HG02884 (cell line): ENCODE results near the gene CD9.

Experiments
- ATAC-seq: cut with Tn5 transposase; IDR thresholded peaks from one replicate; pipeline ENCODE4 v1.9.1; 2021; ENCODE audit warnings: mild to moderate bottlenecking, moderate library complexity; ENCODE audit not compliant: unreplicated experiment

The CD9 gene

GRCh38 chr12:6235906-6236640 is 35.9 kb downstream of the CD9 start:
- no peak for ATAC-seq

GRCh38 chr12:6236641-6236940 is 36.4 kb downstream of the CD9 start:
- no peak for ATAC-seq

- no peak for ATAC-seq
Observed at GRCh38 chr12:6237830-6238229, 37.6 kb downstream of the CD9 start.

DNA sequence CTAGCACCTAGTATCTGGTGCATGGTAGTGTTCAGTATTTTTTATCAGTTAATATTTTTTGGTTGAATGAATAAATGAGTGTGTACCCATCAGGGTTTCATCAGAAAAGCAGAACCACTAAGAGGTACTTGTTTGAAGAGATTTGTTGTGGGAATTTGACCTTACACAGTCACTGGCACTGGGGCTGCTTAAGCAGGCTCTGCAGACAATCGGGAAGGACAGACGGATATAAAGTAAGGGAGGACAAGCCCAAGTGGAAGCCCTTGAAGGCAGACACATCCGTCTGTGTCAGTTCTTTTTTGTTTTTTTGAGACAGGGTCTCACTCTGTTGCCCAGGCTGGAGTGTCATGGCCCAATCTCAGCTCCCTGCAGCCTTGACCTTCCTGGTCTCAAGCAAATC is 38.7 kb downstream of the CD9 start:
- no peak for ATAC-seq

DNA sequence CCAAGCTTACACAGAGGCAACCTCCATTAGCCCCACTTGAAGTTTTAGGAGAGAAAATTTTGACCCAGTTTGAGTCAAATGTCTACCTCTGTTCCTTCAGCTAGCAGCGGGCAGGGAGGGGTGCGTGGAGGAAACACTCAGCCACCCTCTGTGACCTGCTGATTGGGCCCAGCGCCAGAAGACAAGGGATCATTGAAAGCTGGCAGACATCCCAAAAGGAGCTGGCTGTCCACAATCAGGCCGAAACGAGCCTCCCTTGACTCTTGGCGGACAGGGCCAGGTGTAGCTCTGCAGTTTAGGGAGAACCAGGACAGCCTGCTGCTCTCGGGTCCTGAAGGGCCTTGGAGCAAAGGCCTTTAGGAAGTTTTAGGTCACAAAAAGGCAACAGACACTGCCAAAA is 41.3 kb downstream of the CD9 start:
- no peak for ATAC-seq

DNA sequence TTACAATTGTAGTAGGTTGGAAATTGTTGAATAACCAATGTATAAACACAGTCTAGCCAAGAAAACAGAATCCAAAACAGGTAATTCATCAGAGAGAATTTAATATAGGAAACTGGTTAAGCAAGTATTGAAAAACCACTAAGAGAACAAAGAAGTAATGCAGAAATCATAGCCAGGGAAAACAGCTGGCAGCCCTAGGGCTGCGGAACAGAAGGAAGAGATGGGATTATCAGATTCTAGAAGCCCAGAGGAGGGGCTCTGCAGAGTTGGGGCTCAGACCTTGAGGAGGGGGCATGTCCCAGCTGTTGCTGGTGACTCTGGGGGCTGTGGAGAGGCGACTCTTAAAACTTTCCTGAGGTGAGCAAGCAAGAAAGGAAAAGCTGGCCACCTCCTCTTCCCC is 49.4 kb downstream of the CD9 start:
- no peak for ATAC-seq

GRCh38 chr12:6250343-6250742 is 50.1 kb downstream of the CD9 start:
- no peak for ATAC-seq

- ATAC-seq, result no peak
Observed at GRCh38 chr12:6253278-6253677, 53.1 kb downstream of the CD9 start.

DNA sequence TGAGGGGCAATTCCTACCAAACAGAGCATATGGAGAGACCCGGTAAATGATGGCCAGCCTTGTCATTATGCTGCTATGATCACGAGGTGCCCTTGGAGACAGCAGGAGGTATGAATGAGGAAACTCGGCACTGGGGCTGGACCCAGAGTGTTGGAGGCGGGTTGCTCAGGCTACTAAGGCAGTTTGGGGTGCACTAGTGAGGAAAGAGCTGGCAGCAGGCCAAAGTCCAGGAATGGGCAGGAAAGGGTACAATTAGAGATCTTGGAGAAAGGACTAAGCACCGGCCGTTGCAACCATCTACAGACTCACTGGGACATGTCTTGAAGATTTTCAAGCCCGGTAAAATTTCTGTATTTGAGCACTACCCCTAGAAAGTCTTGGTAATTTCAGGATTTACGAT is 54.3 kb downstream of the CD9 start:
- no peak for ATAC-seq

DNA sequence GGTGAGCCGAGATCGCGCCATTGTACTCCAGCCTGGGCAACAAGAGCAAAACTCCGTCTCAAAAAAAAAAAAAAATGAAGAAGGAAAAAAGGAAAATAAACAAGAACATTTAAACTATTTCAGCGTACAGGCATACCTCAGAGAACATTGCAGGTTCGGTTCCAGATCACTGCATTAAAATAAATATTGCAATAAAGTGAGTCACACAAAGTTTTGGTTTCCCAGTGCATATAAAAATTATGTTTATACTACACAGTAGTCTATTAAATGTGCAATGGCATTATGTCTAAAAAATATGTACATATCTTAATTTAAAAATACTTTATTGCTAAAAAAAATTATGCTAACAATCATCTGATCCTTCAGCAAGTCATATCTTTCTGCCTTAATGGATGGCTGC is 56.8 kb downstream of the CD9 start:
- no peak for ATAC-seq

- no peak for ATAC-seq
Observed at GRCh38 chr12:6262211-6262610, 62.0 kb downstream of the CD9 start.

GRCh38 chr12:6262623-6263022 is 62.4 kb downstream of the CD9 start:
- ATAC-seq, result no peak

- no peak for ATAC-seq
Observed at GRCh38 chr12:6263931-6264330, 63.7 kb downstream of the CD9 start.

GRCh38 chr12:6264402-6265037 is 64.3 kb downstream of the CD9 start:
- ATAC-seq, result no peak

DNA sequence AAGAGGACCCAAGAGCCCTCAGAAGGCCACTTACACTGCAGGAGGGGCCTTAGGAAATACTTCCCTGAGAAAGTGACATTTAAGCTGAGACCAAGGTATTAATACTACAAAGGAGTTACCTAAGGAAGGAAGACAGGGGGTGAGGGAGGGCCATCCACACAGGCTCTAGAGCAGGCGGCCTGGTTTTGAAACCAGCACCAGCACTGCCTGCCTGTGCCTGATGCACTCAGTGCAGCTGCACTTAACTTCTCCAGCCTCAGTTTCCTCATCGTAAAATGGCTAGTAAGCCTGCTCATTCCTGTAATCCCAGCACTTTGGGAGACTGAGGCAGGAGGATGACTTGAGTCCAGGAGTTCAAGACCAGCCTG is 64.8 kb downstream of the CD9 start:
- ATAC-seq, result no peak

DNA sequence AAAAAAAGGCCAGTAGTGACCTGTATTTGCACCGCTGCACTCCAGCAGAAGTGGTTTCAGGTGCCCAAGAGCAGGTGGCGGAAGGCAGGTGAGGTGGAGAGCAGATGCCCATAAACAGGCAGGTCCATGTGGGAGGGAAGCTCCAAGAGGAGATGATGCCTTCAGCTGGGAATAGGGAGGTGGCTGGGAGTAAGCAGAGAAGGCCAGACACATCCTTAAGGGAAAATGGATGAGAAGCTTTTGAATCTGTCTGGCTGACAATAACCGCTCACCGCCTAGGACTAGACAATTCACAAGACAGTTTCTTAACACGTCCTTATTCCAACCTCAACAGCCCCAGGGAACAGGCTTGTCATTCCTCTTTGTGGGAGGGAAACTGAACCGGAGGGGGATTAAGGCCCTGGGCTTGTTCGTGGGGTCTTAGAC is 66.4 kb downstream of the CD9 start:
- no peak for ATAC-seq

DNA sequence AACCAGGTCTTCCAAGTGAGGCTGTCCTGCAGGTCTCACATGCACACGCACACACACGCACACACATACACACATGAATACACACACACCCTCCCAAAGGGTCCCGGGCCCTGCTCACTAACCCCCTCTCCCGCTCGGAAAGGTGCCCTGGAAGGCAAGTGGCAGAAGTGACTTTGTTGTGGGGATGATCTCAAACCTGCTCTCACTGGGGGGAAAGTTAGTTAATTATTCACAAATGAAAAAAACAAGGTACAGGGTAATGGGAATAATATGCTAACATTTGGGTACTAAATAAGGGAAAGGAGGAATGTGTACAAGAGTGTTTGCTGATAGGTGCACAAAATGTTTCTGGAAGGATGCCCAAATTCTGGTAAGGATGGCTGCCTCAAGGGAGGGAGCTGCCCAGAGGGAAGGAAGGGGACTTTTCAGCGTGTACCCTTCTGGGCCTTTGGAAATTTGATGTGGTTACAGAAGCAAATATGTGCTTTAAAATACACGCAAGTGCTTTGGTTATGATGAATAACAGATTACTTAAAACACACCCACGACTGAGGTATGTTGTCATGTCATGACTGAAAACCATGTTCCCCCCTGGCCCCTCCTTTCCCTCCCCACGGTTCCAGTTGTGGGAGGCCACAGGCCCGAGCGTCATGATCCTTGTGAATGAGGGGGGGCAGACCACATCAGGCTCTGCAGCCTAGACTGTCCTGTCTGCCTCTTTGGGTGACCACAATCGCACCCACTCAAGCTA is 66.9 kb downstream of the CD9 start:
- no peak for ATAC-seq

DNA sequence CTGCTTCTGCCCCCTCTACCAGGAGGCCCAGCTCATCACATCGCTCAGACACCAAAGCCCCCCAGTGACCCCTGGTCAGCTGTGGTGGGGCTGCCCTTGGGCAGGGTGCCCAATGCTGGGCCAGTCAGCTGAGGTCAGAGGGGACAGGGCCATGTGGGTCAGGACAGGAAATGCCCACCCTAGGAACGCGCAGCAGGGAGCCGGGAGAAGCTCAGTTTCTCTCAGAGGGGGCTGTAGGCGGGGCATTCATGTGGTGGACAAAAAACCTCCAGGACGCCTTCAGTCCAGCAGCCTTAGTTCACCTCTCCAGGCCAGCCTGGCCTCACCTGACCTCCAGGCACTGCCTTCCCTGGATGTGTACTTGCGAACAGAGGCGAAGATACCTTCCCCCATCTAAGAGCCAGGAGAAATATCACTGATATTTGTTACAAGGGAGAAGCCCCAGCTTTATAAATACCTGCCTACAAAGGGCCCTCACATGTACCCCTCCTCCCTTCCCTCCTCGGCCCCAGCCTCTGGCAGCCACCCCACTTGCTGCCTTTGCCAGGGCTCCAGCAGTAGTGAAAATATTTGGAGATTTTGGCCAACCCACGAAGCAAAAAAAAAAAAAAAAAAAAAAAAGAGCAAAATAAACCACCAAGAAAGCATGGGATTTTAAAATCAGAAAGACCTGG is 68.4 kb downstream of the CD9 start:
- no peak for ATAC-seq

DNA sequence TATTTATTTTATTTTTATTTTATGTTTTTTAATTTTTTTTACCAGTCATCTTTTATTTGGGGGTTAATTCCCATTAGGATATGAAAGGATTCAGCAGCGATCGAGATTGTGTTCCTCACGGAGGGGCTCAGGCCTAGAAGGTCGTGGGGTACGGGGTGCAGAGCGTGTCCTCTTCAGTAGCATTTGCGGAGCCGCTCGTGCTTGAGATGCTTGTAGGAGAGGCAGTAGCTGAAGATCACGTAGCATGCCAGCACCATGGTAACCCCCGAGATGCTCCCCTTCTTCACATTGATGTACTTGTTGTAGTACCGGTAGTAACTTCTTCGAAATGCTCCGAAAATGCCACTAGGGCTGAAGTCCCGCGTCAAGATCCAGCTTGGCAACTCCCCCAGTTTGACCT is 69.8 kb downstream of the CD9 start:
- ATAC-seq, result no peak

DNA sequence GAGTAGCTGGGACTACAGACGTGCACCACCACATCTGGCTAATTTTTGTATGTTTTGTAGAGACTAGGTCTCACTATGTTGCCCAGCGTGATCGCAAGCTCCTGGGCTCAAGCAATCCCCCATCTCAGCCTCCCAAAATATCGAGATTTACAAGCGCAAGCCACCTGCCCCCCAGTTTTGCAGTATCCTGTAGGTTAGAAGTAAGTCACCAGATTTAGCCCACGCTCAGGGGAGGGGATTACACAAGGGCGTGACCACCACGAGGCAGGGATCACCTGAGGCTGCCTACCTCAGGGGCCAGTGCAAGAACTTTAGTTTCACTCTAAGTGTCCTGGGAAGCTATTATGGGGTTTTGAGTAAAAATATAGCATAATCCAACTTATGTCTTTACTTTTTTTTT is 71.1 kb downstream of the CD9 start:
- ATAC-seq, result no peak

- no peak for ATAC-seq
Observed at GRCh38 chr12:6272300-6273204, 72.4 kb downstream of the CD9 start.
